ENCODE results near the gene NCOA3.

Gene NCOA3

GRCh38 chr20:47684306-47685080, 182.8 kb downstream of the NCOA3 start:
- H3K4me3 ChIP-seq (ENCODE audit: low read depth, low read length), result no peak overlapping the region
- DNase-seq (ENCODE audit: low read depth), result no peak
- in situ Hi-C loops (cut with HindIII; ENCODE audit: low sequenced_read_pairs), result no loop called here
- TF ChIP-seq CTCF (IDR thresholded peaks at IDR 0.05; ENCODE audit: low read depth, low read length, missing control alignments), result no peak

DNA sequence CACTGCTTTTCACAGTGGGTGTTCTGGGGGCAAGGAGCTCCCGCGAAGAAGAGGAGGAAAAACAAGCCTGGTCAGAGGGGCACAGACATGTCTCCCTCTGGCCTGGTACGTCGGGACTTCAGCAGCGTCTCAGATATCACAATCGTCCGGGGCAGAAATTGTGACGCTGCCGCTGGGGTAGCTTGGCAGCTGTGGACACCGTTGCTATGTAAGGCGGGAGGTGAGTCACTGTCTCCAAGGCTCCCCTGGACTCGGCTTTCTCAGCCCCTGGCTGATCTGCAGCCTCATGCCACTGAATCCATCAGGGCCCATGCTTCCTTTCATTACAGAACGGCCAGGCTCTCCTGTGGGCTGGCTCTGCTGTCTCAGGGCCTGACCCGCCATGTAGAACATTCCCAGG, 184.9 kb downstream of the NCOA3 start:
- peak; percentile 89 for DNase-seq (ENCODE audit: low read depth)
- in situ Hi-C loops (cut with HindIII; ENCODE audit: low sequenced_read_pairs), result no loop called here
- TF ChIP-seq CTCF (IDR thresholded peaks at IDR 0.05; ENCODE audit: low read depth, low read length, missing control alignments), result no peak
- H3K4me3 ChIP-seq (ENCODE audit: low read depth, low read length), result no peak overlapping the region

GRCh38 chr20:47687095-47687987, 185.7 kb downstream of the NCOA3 start:
- in situ Hi-C loops (cut with HindIII; ENCODE audit: low sequenced_read_pairs), result no loop called here
- no peak for TF ChIP-seq CTCF (IDR thresholded peaks at IDR 0.05; ENCODE audit: low read depth, low read length, missing control alignments)
- H3K4me3 ChIP-seq (ENCODE audit: low read depth, low read length), result no peak overlapping the region
- no peak for DNase-seq (ENCODE audit: low read depth)

DNA sequence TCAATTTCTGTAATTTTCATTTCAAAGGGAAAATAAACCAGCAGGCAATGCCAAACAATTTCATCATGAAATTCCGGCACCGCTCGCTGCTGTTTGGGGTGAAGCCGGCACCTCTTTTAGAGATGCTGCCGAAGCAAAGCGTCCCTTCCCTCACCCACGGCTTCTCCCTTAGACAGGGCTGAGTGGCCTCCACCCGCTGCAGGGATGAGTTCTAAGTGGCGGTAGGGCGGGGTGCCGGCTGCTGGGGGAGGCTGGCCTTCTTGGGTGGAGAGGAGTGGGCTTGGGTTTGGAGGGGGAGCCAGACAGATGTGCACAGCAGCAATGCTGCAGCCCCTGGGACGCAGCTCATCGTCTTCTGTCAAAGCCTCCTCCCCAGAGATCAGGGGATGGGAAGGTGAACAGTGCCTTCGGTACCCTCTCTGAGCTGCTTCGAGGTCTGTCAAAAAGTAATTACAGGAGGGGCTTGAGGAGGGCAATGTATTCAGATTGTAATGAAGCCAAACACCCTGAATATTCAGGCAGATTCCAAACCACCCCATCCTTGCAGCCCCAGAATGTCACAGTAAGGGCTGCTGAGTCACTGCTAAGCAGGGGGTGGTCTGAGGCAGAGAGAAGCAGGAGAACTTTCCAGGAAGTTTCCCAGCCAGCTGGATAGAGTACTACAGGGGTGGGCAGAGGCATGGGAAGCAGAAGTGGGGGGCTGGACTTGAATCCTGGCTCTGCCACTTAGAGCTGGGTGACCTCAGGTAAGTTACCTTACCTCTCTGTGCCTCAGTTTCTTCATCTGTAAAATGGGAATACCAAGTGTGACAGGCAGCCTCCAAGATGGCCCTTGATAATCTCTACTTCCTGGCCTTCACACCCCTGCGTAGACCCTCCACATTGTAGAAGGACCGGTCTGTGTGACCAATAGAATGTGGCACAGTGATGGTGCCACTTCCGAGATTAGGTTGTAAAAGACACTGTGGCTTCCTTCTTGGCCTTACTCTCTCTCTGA, 187.0 kb downstream of the NCOA3 start:
- in situ Hi-C loops (cut with HindIII; ENCODE audit: low sequenced_read_pairs), result no loop called here
- H3K4me3 ChIP-seq (ENCODE audit: low read depth, low read length), result no peak overlapping the region
- TF ChIP-seq CTCF (IDR thresholded peaks at IDR 0.05; ENCODE audit: low read depth, low read length, missing control alignments), result no peak
- no peak for DNase-seq (ENCODE audit: low read depth)

- no peak overlapping the region for H3K4me3 ChIP-seq (ENCODE audit: low read depth, low read length)
- TF ChIP-seq CTCF (IDR thresholded peaks at IDR 0.05; ENCODE audit: low read depth, low read length, missing control alignments), result no peak
- DNase-seq (ENCODE audit: low read depth), result no peak
- in situ Hi-C loops (cut with HindIII; ENCODE audit: low sequenced_read_pairs), result no loop called here
These were observed 188.0 kb downstream of the NCOA3 start for GRCh38 chr20:47689731-47690130.

DNA sequence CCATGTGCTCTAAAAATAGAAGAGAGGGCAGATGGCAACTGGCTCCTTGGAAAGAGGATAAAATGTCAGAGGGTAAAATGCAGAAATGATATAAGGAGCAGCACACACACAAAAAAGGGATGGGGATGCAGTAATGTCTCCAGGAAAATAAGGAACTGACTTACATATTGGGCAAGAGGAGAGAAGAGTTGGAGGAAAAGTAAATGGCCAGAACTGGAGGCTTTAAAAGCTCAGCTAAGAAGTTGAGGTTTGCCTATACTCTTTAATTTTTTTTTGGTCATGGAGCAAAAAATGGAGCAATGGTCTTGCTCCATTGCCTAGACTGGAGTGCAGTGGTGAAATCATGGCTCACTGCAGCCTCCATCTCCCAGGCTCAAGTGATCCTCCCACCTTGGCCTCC, 189.9 kb downstream of the NCOA3 start:
- in situ Hi-C loops (cut with HindIII; ENCODE audit: low sequenced_read_pairs), result no loop called here
- TF ChIP-seq CTCF (IDR thresholded peaks at IDR 0.05; ENCODE audit: low read depth, low read length, missing control alignments), result no peak
- DNase-seq (ENCODE audit: low read depth), result no peak
- no peak overlapping the region for H3K4me3 ChIP-seq (ENCODE audit: low read depth, low read length)
